Measurements from ENCODE around the gene PDK3. TPM values are rescaled to one million over a fixed set of nuclear protein-coding genes. Genes with fewer than 3 reads are reported as not detected.

Gene PDK3
- total and polyA plus RNA-seq, 4 donors: 4.6 to 18.9 (median 12.1) TPM

DNA sequence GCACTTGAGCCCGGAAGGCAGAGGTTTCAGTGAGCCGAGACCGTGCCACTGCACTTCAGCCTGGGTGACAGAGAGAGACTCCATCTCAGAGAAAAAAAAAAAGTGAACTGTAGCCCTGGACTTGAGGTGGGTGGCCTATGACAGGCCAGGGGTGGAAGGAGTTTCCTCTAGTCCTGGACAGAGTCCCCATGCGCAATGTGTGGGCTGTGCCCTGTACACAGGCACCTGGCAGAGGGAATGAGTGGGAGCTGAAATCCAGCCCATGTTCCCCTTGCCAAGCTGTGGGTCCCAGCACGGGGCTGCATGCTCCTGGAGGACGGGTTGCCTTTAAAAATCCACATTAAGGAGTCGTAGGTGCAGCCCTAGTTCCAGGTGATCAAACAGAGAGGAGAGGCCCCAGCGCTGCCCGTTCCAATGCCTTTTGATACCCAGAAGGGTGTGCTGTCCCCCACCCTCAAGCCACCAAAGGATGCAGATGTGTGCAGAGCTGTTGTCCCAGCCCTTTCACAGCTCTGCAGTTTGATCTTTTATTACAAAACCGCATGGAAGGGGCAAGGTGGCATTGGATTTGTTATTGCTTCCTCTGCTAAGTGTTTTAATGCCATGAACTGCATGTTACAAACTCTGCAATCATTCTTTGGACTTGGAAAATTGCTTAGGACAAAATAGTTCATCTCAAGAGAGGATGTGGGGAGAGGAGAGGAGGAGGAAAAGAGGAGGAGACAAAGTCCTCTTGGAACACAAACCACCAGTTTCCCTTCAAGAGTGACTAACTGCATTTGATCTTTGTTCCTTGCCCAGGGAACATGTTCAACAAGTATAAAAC lies 38.0 kb upstream of the PDK3 start:
- Histone ChIP-seq H3K27ac (ENCODE audit: low read depth in 1 of 2, low read length in 1 of 2) (no peak overlapping the region), H3K4me3 (no peak overlapping the region), H3K9ac (ENCODE audit: insufficient read depth in 1 of 2, low read length in 2 of 2) (no peak overlapping the region), H3K9me3 (ENCODE audit: control insufficient read depth in 4 of 4, insufficient read depth in 3 of 4, low read length in 3 of 4) (no peaks in the 10 kb centered on the region), H3K4me1 (ENCODE audit: control insufficient read depth in 5 of 5, insufficient read depth in 5 of 5, low read length in 5 of 5) (peaks cover 0 to 2% (median 0%) of the 10 kb centered on the region in 5 donors), H3K36me3 (ENCODE audit: control insufficient read depth in 4 of 4, insufficient read depth in 4 of 4, low read length in 4 of 4) (no peaks in the 10 kb centered on the region), H3K27me3 (ENCODE audit: control insufficient read depth in 3 of 3, insufficient read depth in 3 of 3, low read length in 2 of 3) (peaks cover 0 to 14% (median 13%) of the 10 kb centered on the region in 3 donors)
- DNase-seq (peak in 1 of 3 donors; percentile 6), ATAC-seq (ENCODE audit: insufficient read depth, low FRiP score) (no peak)
- TF ChIP-seq, protein P1, sequence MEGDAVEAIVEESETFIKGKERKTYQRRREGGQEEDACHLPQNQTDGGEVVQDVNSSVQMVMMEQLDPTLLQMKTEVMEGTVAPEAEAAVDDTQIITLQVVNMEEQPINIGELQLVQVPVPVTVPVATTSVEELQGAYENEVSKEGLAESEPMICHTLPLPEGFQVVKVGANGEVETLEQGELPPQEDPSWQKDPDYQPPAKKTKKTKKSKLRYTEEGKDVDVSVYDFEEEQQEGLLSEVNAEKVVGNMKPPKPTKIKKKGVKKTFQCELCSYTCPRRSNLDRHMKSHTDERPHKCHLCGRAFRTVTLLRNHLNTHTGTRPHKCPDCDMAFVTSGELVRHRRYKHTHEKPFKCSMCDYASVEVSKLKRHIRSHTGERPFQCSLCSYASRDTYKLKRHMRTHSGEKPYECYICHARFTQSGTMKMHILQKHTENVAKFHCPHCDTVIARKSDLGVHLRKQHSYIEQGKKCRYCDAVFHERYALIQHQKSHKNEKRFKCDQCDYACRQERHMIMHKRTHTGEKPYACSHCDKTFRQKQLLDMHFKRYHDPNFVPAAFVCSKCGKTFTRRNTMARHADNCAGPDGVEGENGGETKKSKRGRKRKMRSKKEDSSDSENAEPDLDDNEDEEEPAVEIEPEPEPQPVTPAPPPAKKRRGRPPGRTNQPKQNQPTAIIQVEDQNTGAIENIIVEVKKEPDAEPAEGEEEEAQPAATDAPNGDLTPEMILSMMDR (IDR thresholded peaks at IDR 0.05; ENCODE audit: control extremely low read depth, extremely low read depth): no peak
- WGBS, 2 donors: 82 to 88% methylated on average over 10 of the region's 10 CpGs

DNA sequence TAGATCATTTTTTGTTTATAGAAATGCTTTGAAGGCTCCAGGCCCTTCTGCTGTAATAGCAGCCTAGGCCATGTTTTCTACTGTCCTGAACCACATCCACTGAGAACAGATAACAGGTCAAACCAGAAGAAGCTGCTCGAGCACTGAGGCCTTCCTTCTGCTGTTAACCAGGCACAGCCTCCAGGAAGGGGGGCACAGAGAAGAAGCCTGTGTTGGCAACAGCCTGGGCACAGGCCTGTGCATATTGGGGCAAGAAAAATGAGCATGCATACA lies 37.4 kb upstream of the PDK3 start:
- TF ChIP-seq, protein P1 (IDR thresholded peaks at IDR 0.05; ENCODE audit: control extremely low read depth, extremely low read depth): no peak
- WGBS, 2 donors: 61 to 86% methylated on average over 1 of the region's 1 CpG
- Histone ChIP-seq H3K4me1 (ENCODE audit: control insufficient read depth in 5 of 5, insufficient read depth in 5 of 5, low read length in 5 of 5) (peaks cover 0 to 2% (median 0%) of the 10 kb centered on the region in 5 donors), H3K27ac (ENCODE audit: low read depth in 1 of 2, low read length in 1 of 2) (no peak overlapping the region), H3K27me3 (ENCODE audit: control insufficient read depth in 3 of 3, insufficient read depth in 3 of 3, low read length in 2 of 3) (peaks cover 0 to 17% (median 13%) of the 10 kb centered on the region in 3 donors), H3K9ac (ENCODE audit: insufficient read depth in 1 of 2, low read length in 2 of 2) (no peak overlapping the region), H3K4me3 (no peak overlapping the region), H3K36me3 (ENCODE audit: control insufficient read depth in 4 of 4, insufficient read depth in 4 of 4, low read length in 4 of 4) (no peaks in the 10 kb centered on the region), H3K9me3 (ENCODE audit: control insufficient read depth in 4 of 4, insufficient read depth in 3 of 4, low read length in 3 of 4) (no peaks in the 10 kb centered on the region)
- no peak for DNase-seq
- ATAC-seq (ENCODE audit: insufficient read depth, low FRiP score): no peak

DNA sequence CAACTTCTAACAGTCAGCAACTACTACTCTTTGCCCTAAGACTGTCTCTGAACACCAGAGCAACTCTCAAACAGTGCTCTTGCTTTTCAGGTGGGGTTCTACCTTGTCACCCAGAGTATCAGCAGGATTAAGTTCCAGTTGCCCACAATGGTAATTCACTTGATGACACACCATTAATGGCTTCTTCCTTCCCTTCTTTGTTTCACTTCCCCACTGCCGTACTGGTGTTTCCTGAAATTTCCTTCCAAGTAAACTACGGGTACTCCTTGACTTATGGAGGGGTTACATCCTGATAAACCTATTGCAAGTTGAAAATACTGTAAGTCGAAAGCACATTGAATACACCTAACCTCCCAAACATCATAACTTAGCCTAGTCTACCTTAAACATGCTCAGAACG lies 36.6 kb upstream of the PDK3 start:
- Histone ChIP-seq H3K4me3 (no peak overlapping the region), H3K9me3 (ENCODE audit: control insufficient read depth in 4 of 4, insufficient read depth in 3 of 4, low read length in 3 of 4) (no peaks in the 10 kb centered on the region), H3K36me3 (ENCODE audit: control insufficient read depth in 4 of 4, insufficient read depth in 4 of 4, low read length in 4 of 4) (no peaks in the 10 kb centered on the region), H3K9ac (ENCODE audit: insufficient read depth in 1 of 2, low read length in 2 of 2) (no peak overlapping the region), H3K27ac (ENCODE audit: low read depth in 1 of 2, low read length in 1 of 2) (no peak overlapping the region), H3K4me1 (ENCODE audit: control insufficient read depth in 5 of 5, insufficient read depth in 5 of 5, low read length in 5 of 5) (peaks cover 0 to 2% (median 0%) of the 10 kb centered on the region in 5 donors), H3K27me3 (ENCODE audit: control insufficient read depth in 3 of 3, insufficient read depth in 3 of 3, low read length in 2 of 3) (peaks cover 0 to 15% (median 13%) of the 10 kb centered on the region in 3 donors)
- DNase-seq (peak in 2 of 3 donors; percentile 4 to 5), ATAC-seq (ENCODE audit: insufficient read depth, low FRiP score) (no peak)
- 51 to 63% methylated on average over 4 of the region's 4 CpGs for WGBS, 2 donors
- TF ChIP-seq, protein P1 (IDR thresholded peaks at IDR 0.05; ENCODE audit: control extremely low read depth, extremely low read depth): no peak
